ENCODE results near the gene C22orf31. TPM values are rescaled to one million over a fixed set of nuclear protein-coding genes. Genes with fewer than 3 reads are reported as not detected.

C22orf31 gene
- total RNA-seq, 1 experiment from 2014 or later, result not detected

Other genes with a start within 250 kb of the C22orf31 start
- gene ZNRF3, start 178.3 kb downstream of the C22orf31 start, total RNA-seq (2014; rRNA removed; shearing (Covaris generic)), result 2.8 and 4.5 TPM in 2 replicates
- 1.5 and 1.6 TPM in 2 replicates for gene KREMEN1, start 11.2 kb upstream of the C22orf31 start, total RNA-seq (2014; rRNA removed; shearing (Covaris generic))
- gene EMID1, start 144.1 kb upstream of the C22orf31 start, total RNA-seq (2014; rRNA removed; shearing (Covaris generic)), result 0.07 TPM in 1 of 2 replicates, not detected in the other
- gene RHBDD3, start 206.2 kb upstream of the C22orf31 start, total RNA-seq (2014; rRNA removed; shearing (Covaris generic)), result 21.3 and 21.6 TPM in 2 replicates
- 150 and 176 TPM in 2 replicates for gene EWSR1, start 206.4 kb upstream of the C22orf31 start, total RNA-seq (2014; rRNA removed; shearing (Covaris generic))
- gene GAS2L1, start 244.8 kb upstream of the C22orf31 start, total RNA-seq (2014; rRNA removed; shearing (Covaris generic)), result 10.2 and 11.4 TPM in 2 replicates